HG03342 (cell line): ENCODE measurements around the gene TMEM269.

ENCODE experiments used
- ATAC-seq: cut with Tn5 transposase; IDR thresholded peaks from one replicate; pipeline ENCODE4 v1.9.1; 2021; ENCODE audit warnings: mild to moderate bottlenecking, moderate library complexity; ENCODE audit not compliant: unreplicated experiment

TMEM269 gene

DNA sequence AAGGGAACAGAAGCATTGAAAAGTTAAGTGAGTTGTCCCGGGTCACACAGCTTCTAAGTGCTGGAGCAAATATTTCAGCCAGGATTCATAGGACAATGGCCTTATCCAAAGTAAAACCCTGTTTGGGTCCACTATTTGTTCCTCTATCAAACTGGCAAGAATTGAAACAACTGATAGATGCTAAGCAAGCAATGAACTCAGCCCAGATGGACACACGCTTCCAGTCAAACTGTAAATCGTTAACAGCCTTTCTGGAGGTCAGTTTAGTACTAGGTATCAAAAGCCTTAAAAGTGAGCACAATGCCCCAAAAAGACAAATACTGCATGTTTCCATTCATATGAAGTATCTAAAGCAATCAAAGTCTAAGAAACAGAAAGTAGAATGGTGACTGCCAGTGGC lies 33.2 kb downstream of the TMEM269 start:
- ATAC-seq: no peak

DNA sequence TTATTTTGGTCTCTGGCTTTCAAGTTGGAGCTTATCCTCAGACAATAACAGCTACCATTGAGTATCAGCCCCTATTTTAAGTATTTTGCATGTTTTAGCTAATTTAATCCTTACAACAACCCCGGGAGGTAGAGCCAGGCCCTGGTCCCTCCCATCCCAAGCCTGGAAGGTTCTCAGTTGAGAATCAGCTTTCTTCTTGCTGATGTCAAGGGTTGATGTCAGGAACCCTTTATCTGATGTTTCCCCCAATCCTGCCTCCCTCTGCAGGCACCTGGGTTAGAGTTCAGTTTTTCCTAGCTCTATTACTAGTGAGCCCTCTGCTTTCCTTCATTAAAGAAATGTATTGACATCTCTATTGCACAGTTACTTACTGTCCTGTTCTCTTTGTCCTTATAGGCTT lies 36.0 kb downstream of the TMEM269 start:
- ATAC-seq: no peak

DNA sequence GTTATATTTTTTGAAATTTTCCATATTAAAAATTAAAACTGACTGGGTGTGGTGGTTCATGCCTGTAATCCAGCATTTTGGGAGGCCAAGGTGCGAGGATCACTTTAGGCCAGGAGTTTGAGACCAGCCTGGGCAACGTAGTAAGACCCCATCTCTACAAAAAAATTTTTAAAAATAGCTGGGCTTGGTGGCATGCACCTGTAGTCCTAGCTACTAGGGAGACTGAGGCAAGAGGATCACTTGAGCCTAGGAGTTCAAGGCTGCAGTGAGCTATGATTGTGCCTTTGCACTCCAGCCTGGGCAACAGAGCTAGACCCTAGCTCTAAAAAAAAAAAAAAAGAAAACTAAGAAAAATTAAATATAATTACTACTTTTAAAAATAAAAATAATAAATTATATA lies 36.9 kb downstream of the TMEM269 start:
- no peak for ATAC-seq

DNA sequence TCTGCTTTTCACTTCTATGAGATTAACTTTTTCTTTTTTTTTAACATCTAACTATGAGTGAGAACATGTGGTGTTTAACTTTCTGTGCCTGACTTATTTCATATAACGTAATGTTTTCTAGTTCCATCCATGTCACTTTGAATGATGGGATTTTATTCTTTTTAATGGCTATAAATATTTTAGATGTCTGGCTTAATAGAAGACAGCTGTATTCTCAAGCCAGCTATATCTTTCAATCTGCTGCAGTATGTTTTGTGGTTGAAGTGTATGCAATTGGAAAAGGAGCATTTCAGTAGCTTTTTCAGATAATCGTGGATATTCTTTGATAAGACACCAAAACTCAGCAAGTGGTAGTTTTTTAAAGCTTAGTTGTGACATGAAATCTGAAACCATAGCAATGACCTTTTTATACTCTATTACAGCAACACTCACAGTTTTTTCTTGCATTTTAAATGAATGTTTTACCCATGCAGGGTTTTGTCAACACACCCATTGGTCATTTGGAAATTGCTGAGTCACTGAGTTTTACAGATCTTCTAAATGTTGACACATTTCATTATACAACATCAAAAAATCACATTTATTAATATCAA lies 38.1 kb downstream of the TMEM269 start:
- ATAC-seq: no peak

DNA sequence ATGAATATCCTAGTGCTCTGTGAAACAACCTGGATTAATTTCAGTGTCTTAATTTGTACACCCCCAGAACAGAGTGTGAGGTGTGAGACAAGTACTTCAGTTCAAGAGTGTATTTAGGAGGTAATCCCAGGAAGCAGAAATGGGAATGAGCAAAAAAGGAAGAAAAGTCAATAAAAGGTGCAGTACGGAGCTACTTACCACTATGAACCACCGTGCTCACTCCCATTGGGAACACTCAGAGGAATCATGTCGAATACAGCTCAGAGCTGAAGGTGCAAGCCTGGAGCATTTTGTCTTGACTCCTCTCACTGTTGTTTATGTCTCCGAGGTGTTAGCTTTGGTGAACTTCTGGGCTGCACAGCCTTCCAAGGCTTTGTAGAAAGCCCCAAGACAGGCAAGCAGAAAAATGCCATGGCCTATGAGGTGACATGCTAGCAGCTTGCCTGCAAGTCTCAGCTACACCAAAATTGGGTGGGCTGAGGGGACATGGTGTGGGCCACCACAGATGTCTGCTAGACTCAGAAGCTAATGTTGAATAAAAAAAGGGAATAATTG lies 39.8 kb downstream of the TMEM269 start:
- ATAC-seq: no peak

DNA sequence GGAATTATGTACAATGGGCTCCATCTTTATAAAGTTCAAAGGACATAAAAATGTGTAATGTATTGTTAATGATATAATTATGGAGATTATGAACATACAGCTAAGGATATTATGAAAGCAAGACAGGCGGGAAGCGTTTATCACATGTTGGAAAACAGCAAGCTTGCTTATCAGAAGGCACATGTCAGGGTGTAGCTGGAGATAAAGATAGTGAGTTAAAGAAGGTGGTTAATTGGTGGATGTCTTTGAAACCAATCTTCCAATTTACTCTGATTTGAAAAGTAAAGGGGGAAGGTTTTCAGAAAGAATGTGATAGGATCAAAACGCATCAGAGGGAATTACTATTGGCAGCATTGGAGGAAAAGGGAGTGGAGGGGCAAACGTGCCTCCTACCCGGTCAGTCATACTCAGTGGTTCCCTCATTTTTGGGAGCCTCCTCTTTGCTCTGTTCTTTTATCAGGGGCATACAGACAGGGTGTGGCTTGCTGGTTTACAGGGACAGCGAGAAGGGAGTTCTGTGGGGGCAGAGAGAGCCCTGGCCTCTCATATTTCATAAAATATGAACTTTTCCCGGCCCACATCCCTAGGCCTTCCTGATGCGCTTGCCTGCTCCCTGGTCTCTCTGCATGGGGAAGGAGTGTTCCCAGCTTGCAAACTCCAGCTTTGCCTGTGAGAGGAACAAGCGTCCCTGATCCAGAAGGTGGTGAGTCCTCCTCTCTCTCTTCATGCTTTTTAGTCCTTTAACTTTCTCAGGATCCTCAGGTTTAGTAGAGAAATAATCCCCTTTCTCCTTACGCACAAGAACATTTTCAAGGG lies 40.5 kb downstream of the TMEM269 start:
- no peak for ATAC-seq

DNA sequence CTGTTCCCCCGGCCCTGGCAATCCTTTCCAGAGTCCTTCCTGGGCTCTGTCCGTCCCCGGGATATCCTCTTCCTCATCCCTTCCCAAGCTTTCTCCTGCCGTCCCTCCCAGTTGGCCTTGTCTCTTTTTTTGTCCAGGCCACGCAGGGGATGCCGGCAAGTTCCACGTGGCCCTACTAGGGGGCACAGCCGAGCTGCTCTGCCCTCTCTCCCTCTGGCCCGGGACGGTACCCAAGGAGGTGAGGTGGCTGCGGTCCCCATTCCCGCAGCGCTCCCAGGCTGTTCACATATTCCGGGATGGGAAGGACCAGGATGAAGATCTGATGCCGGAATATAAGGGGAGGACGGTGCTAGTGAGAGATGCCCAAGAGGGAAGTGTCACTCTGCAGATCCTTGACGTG lies 45.8 kb downstream of the TMEM269 start:
- ATAC-seq: no peak

DNA sequence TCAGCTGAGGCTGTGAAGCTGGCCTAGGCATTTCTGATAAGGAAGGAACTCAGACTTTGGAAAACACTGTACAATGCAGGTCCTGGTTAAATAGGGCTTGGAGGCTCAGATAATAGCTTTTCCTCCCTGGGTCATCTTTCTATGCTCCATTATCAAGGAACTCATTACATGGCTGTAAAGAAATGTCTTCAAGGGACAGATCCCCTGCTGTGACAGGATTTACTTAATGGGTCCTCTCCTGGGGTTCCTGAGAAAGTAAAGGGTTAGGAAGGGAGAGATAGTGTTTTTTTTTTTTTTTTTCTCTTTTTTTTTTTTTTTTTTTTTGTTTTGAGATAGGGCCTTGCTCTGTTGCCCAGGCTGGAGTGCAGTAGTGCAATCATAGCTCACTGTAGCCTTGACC lies 46.5 kb downstream of the TMEM269 start:
- no peak for ATAC-seq

DNA sequence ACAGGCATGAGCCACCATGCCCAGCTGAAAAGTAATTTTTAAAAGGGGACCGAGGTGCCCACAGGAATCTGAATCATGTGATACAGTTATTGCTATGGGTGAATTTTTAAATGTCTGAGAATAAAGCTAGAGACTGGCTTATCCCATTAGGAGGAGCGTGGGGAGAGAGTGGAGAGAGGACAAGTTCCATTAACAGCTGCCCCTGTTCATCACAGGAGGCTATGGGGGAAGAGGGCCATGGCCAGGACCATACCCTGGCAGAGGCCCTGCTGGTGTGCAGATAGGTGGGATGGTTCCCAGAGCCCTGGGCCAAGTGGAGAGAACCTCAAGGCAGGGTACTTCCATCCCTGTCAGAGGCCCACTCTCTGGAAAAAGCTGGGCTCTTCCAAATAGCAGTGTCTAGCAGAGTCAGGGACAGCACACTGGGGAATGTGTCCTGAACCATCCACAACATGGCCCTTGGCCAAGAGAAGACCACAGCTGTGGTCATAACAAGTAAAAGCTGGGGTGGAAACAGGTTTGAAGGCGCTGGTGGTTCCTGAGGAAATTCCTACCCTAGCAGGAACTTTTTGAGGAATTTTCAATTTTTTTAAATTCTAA lies 48.0 kb downstream of the TMEM269 start:
- ATAC-seq: no peak

DNA sequence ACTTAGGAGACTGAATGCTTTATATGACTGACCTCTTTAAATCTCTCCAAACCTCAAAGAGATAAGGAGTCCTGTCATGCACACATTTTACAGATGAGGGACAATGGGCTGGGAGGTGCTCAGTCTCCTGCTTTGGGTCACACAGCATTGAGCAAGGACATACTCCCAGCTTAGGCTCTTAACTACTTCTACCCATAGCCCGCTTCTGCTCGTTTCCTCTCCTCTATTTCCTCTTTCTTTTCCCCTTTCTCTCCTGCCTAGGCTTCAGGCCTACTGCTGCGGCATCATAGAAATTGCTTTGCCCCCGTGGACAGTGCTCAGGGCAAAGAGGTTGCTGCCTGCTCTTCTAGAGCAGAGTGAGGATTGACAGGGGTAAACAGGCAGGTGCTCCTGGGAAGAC lies 49.2 kb downstream of the TMEM269 start:
- ATAC-seq: no peak

DNA sequence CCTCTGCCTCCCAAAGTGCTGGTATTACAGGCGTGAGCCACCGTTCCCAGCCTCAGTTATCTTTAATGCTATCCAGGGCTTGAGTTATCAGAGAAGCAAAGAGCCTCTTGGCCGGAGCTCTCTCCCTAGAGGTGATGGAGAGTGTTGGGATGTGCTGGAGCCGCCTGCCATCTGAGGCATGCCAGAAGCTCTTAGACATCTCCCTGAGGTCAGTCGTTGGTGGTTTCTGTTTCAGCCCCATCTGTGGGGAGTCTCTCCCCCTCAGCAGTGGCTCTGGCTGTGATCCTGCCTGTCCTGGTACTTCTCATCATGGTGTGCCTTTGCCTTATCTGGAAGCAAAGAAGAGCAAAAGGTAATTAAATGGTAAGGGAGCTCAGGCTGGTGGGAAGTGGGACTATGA lies 50.0 kb downstream of the TMEM269 start:
- no peak for ATAC-seq

DNA sequence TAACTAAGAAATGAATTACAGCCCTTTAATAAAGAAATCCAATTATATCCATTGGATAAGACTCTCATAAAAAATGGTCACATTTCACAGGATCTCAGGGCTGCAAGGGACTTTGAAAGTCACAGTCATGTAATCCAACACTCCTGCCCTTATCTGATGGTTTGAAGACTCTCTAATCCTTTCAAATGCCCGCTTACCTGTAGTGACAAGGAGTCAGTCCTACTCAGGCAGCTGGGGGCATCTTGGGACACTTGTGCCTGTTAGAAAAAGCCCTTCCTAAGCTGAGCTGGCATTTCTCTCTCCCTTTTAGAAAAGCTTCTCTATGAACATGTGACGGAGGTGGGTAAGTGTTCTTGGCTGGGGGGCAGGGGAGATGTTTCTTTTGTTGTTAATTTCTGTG lies 50.6 kb downstream of the TMEM269 start:
- ATAC-seq: no peak

DNA sequence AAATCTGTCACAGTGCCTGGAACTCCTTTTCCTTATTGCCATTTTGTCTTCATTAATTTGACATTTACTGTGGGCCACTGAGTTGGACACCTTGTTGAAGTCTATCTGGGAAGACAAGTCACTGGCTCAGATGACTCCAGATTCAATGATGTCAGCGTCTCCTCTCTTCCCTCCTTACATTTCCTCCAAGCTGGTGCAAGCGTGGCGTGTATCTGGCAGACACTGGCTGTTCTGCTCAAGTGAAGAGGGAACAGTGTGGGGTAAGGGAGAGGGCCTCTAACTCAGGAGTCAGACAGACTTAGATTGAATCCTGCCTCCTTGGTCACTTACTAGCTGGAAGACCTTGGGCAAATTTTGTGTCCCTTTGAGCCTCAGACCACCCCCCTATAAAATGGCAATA lies 52.9 kb downstream of the TMEM269 start:
- ATAC-seq: no peak

DNA sequence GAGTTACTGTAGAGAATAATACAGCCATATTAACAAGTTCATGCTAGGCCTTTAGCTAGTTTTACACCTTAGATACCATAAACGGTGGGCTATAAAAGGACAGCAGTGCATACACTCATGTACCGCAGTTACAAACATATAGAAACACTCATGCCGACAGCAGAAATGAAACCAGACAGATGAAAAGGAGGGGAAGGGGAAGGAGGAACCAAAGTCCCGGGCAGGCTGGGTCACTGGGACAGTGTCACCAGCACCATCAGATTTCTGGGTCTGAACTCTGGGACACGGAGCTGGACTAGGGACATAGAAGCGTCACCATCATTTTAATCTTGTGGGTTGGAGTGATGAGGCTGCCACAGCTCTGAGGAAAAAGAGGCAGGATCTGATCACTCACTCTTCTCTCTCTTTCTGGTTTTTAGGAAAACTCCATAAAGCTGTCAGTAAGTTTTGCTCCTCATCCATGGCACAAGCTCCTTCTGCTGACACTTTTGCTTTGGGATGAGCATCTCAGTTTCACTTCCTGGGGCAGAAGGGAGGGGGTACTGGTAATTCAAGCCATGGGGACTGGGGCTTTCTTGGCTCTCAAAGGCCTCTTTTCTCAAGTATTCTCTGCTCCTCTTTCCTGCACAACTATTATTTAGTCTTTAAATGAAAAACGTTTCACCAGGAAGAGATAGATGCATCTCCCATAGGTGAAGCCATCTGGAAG lies 53.8 kb downstream of the TMEM269 start:
- ATAC-seq: no peak

DNA sequence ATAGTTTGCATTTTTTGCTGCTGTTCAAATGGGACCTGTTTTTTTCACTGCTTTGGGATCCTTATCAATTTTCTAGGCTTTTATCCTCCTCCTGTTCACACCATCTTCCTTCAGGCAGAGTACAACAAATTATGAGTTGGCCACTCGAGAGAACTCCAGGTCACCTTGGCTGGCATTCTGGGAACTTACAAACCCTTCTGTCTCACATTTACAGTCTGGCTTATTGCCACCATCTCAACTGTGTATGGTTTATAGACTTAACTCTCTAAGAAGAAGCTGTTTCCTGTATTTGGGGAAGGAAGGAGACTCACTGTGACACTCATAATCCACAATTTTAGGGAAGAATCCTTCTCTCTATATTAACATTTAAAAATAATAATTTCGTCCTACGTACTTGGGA lies 56.2 kb downstream of the TMEM269 start:
- no peak for ATAC-seq

DNA sequence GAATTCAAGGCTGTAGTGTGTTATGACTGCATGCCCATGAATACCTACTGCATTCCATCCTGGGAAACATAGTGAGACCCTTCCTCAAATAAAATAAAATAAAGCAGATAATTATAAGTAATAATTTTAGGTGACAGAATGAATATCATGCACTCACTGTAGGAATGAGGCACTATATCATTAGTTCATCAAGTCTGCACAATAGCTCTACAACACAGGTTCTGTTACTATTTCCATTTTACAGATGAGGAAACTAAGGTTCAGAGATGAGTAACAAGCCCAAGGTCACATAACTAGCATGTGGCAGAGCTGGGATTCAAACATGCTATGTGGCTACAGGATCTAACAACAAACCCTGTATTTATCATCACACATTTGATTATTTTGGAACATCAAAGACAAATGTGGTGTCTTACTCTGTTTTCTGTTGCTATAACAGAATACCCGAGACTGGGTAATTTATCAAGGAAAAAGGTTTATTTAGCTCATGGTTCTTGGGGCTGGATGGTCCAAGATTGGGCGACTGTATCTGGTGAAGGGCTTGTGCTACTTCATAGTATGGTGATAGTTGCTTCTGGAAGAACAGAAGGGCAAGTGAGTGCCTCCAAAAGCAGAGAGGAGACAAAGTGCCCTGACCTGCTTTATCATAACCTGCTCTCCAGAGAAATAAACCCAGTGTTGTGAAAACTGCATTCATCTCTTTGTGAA lies 56.8 kb downstream of the TMEM269 start:
- no peak for ATAC-seq

DNA sequence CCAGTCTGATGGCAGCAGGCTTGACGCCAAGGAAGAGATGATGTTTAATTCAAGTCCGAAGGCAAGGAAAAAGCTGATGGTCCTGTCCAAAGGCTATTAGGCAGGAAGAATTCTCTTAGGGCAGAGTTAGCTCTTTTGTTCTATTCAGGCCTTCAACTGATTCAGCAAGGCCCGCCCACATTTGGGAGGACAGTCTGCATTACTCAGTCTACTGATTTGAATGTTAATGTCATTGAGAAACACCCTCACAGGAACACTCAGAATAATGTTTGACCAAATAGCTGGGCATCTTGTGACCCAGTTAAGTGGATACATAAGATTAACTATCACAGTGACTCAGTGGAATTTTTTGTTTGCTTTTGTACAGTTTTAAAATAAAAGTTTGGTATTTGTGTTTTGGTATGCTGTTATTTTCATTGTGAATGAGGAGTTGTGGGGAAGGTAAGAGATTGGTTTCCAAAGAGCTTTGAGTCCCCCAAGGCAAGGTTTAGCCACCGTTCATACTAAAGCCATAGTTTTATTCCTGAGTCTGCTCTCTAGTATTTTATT lies 59.9 kb downstream of the TMEM269 start:
- ATAC-seq: no peak

DNA sequence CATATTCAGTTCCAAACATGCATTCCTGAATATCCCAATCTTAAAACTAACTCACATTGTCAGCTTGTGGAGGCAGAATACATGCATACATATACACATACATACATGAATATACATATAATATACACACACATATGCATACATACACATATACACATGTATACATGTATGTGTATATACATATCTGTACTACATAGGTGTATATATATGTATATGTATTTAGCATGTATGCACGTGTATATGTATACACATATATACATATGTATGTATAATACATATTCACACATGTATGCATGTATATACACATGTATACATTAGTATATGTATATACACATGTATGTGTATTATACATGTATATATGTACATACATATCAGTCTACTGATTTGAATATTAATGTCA lies 60.4 kb downstream of the TMEM269 start:
- no peak for ATAC-seq

DNA sequence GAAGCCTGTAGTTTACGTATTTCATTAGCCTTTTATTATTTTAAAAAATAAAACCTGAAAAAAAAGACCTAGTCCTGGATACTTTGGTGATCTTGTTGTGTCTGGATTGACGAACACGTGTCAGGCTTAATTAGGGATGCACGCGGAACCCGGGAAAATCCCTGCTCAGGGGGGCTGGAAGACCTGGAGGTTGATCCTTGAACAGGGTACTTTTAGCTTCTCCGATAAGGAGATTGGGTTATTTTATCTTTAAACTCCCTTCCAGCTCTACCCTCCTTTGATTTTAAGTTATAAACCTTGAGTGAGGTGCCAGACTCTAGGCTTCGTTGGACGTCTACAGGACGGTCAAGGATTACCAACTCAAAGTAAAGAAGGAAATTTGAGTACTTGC lies 61.1 kb downstream of the TMEM269 start:
- ATAC-seq: no peak

DNA sequence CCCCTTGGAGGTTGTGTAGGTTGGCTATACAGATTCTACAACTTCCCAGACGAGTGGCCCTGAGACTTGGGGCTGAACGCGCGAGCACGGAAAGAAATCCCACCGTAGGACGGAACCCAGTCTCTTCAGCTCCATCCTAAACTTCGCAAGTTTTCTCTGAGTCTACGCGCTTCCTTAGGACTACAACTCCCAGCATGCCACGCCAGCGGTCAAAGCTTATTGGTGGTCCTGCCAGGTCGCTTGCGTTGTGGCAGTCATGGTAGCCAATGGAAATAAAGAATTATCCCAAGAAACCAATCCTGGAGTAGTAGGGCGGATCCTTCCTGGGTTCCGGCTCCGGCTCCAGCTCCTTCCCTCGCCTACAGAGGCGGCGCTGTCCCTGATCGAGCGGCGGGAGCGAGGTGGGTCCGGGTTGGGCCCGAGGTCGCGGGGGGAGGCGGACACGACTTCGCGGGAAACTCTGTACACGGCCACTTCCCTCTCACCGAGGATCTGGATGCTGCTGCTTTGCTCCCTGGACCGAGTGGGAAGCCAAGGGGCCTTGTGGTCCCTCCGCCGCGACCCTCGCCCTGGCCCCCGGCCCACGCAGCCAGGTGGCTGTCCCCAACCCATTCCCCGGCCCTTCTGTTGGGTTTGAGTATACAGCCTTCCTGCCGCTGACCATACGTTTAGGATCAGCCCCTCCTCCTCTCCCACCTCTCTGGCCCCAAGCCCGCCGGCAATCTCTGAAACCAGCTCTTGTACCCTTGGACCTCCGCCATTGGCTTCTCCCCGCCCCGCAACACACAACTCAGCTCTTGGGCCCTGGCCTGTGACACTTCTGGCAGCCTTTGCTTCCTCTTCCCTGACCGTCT lies 61.7 kb downstream of the TMEM269 start, which contains the start of gene ZNF691:
TSS of gene ZNF691 (plus strand) at position 357 of the 854 bp plus-strand sequence. CDS start 3,046 bp downstream, outside the sequence.
- ATAC-seq: peak; percentile 96
